Naive thymus-derived CD4-positive, alpha-beta T cell (primary cell): ENCODE measurements around the gene PRDM16. TPM values are rescaled to one million over a fixed set of nuclear protein-coding genes. Genes with fewer than 3 reads are reported as not detected.

Experiments
- ATAC-seq: fragments of 150-1000 bp; cut with Tn5 transposase; 2 replicates; pipeline ENCODE4 v1.10.0; 2021; ENCODE audit warnings: mild to moderate bottlenecking, moderate library complexity
- CTCF ChIA-PET: fragments of 350-600 bp; sonication (Branson Sonifier 250); formaldehyde crosslinking; loops from one replicate; lab custom pipeline; 2021; ENCODE audit warnings: antibody characterized with exemption; lab: Charles Lee
- POLR2A ChIA-PET: fragments of 350-600 bp; sonication (Branson Sonifier 250); formaldehyde crosslinking; loops from one replicate; lab custom pipeline; 2021; ENCODE audit warnings: antibody characterized with exemption, inconsistent platforms; lab: Charles Lee
- DNase-seq, 9 donors: peaks; one replicate each; pipeline versions ENCODE4 v3.0.0 to v3.0.0-alpha.2; 2020 to 2022; ENCODE audit warnings: mixed read lengths in 1 of 9
- H3K27ac ChIP-seq: one replicate; pipeline ENCODE4 v1.7.0; 2013; ENCODE audit warnings: mild to moderate bottlenecking, low read depth, low read length, moderate library complexity
- H3K27me3 ChIP-seq, 2 donors: one replicate each; pipeline ENCODE4 v1.7.0; 2013; ENCODE audit warnings: low read length in 2 of 2, mild to moderate bottlenecking in 2 of 2, moderate library complexity in 2 of 2; ENCODE audit not compliant: control insufficient read depth in 2 of 2, insufficient read depth in 2 of 2
- H3K36me3 ChIP-seq, 3 experiments: 1 replicate in 2 of 3; 2 replicates in 1 of 3; pipeline ENCODE4 v1.7.0; 2013; ENCODE audit warnings: low read length in 3 of 3, mild to moderate bottlenecking in 3 of 3, moderate library complexity in 1 of 3; ENCODE audit not compliant: insufficient read depth in 3 of 3, control insufficient read depth in 2 of 3
- H3K4me1 ChIP-seq, 2 donors: one replicate each; pipeline ENCODE4 v1.7.0; 2013; ENCODE audit warnings: low read length in 2 of 2, mild to moderate bottlenecking in 2 of 2, moderate library complexity in 1 of 2; ENCODE audit not compliant: control insufficient read depth in 2 of 2, insufficient read depth in 2 of 2
- H3K4me3 ChIP-seq: 2 replicates; pipeline ENCODE4 v1.7.0; 2013; ENCODE audit warnings: mild to moderate bottlenecking, low read length
- H3K9me3 ChIP-seq, 3 experiments: 1 replicate in 2 of 3; 2 replicates in 1 of 3; pipeline ENCODE4 v1.7.0; 2013; ENCODE audit warnings: low read length in 3 of 3; ENCODE audit not compliant: control insufficient read depth in 2 of 3
- H3K27ac Mint-ChIP-seq, 9 donors: one replicate each; pipeline ENCODE4 v1.8.0; 2020 to 2022; ENCODE audit warnings: mixed read lengths in 9 of 9, mild to moderate bottlenecking in 8 of 9, moderate library complexity in 5 of 9, inconsistent platforms in 2 of 9
- H3K27me3 Mint-ChIP-seq, 5 donors: one replicate each; pipeline ENCODE4 v1.8.0; 2021 to 2022; ENCODE audit warnings: mixed read lengths in 5 of 5, mild to moderate bottlenecking in 1 of 5
- H3K36me3 Mint-ChIP-seq, 5 donors: one replicate each; pipeline ENCODE4 v1.8.0; 2020 to 2022; ENCODE audit warnings: mixed read lengths in 5 of 5, mild to moderate bottlenecking in 3 of 5, inconsistent platforms in 1 of 5
- H3K4me1 Mint-ChIP-seq, 7 donors: one replicate each; pipeline ENCODE4 v1.8.0; 2020 to 2022; ENCODE audit warnings: mixed read lengths in 7 of 7, mild to moderate bottlenecking in 3 of 7, inconsistent platforms in 1 of 7
- H3K4me3 Mint-ChIP-seq, 10 donors: one replicate each; pipeline ENCODE4 v1.8.0; 2020 to 2022; ENCODE audit warnings: mild to moderate bottlenecking in 10 of 10, mixed read lengths in 10 of 10, moderate library complexity in 6 of 10, inconsistent platforms in 2 of 10
- H3K9me3 Mint-ChIP-seq, 11 donors: one replicate each; pipeline ENCODE4 v1.8.0; 2020 to 2022; ENCODE audit warnings: mixed read lengths in 11 of 11, mild to moderate bottlenecking in 4 of 11, inconsistent platforms in 1 of 11, moderate library complexity in 1 of 11
- intact Hi-C, 2 donors: fragments of 100-400 bp; cut with micrococcal nuclease; formaldehyde crosslinking; loops; one replicate each; pipeline ENCODE4 v1.15.1; 2023
- polyA plus RNA-seq, 2 donors: library from polyadenylated mRNA; unstranded; fragments of 300-500 nt; fragmentation: Illumina TruSeq; gene quantifications; one replicate each; pipeline ENCODE4 v1.2.3, GENCODE V29; 2021
- total RNA-seq, 6 experiments: library from RNA in 5 of 6; stranded (reverse) in 5 of 6; gene quantifications; 1 replicate in 5 of 6; 2 replicates in 1 of 6; pipeline ENCODE4 v1.2.3 and lab custom pipeline; 2021 to 2026

The PRDM16 gene
- total and polyA plus RNA-seq, 7 experiments from 2014 or later: 0.05 to 0.61 (median 0.36) TPM; not detected in 2

- Histone ChIP-seq H3K4me3 (no peak overlapping the region), H3K27ac (no peak overlapping the region), H3K4me1 (no peaks in the 10 kb centered on the region), H3K27me3 (no peaks in the 10 kb centered on the region), H3K9me3 (no peaks in the 10 kb centered on the region), H3K36me3 (no peaks in the 10 kb centered on the region)
- intact Hi-C loops: no loop called here
- DNase-seq (no peak), ATAC-seq (peak; percentile 19)
- H3K4me3 Mint-ChIP-seq: no peak overlapping the region
- no peaks in the 10 kb centered on the region for H3K4me1 Mint-ChIP-seq
- H3K27ac Mint-ChIP-seq: no peak overlapping the region
- H3K36me3 Mint-ChIP-seq: no peaks in the 10 kb centered on the region
- ChIA-PET CTCF (no interaction called here), POLR2A (no interaction called here)
- H3K27me3 Mint-ChIP-seq: peaks cover 0 to 5% (median 0%) of the 10 kb centered on the region in 5 donors
- peaks cover 0 to 9% (median 0%) of the 10 kb centered on the region in 11 donors for H3K9me3 Mint-ChIP-seq
Observed at GRCh38 chr1:3146458-3146857, 77.5 kb downstream of the PRDM16 start.

GRCh38 chr1:3146907-3147306 lies 77.9 kb downstream of the PRDM16 start:
- H3K27ac Mint-ChIP-seq: no peak overlapping the region
- no peaks in the 10 kb centered on the region for H3K36me3 Mint-ChIP-seq
- no peak for ATAC-seq
- H3K27me3 ChIP-seq: no peaks in the 10 kb centered on the region
- no peak for DNase-seq
- H3K4me1 Mint-ChIP-seq: no peaks in the 10 kb centered on the region
- intact Hi-C loops: no loop called here
- H3K9me3 Mint-ChIP-seq: peaks cover 0 to 9% (median 0%) of the 10 kb centered on the region in 11 donors
- POLR2A ChIA-PET: no interaction called here
- H3K27me3 Mint-ChIP-seq: peaks cover 0 to 5% (median 0%) of the 10 kb centered on the region in 5 donors
- no peaks in the 10 kb centered on the region for H3K9me3 ChIP-seq
- H3K4me3 Mint-ChIP-seq: no peak overlapping the region
- H3K4me3 ChIP-seq: no peak overlapping the region
- H3K4me1 ChIP-seq: no peaks in the 10 kb centered on the region
- CTCF ChIA-PET: no interaction called here
- no peaks in the 10 kb centered on the region for H3K36me3 ChIP-seq
- H3K27ac ChIP-seq: no peak overlapping the region

GRCh38 chr1:3148171-3148570 lies 79.2 kb downstream of the PRDM16 start:
- Mint-ChIP-seq H3K4me3 (no peak overlapping the region), H3K27ac (no peak overlapping the region), H3K27me3 (peaks cover 0 to 6% (median 5%) of the 10 kb centered on the region in 5 donors), H3K9me3 (peaks cover 0 to 9% (median 0%) of the 10 kb centered on the region in 11 donors), H3K4me1 (no peaks in the 10 kb centered on the region), H3K36me3 (no peaks in the 10 kb centered on the region)
- no peaks in the 10 kb centered on the region for H3K4me1 ChIP-seq
- ATAC-seq (no peak), DNase-seq (no peak)
- H3K9me3 ChIP-seq: no peaks in the 10 kb centered on the region
- intact Hi-C loops: no loop called here
- ChIA-PET CTCF (no interaction called here), POLR2A (no interaction called here)
- H3K36me3 ChIP-seq: no peaks in the 10 kb centered on the region
- no peaks in the 10 kb centered on the region for H3K27me3 ChIP-seq
- H3K4me3 ChIP-seq: no peak overlapping the region
- H3K27ac ChIP-seq: no peak overlapping the region

- CTCF ChIA-PET: no interaction called here
- ATAC-seq (no peak), DNase-seq (no peak)
- H3K36me3 ChIP-seq: no peaks in the 10 kb centered on the region
- no peaks in the 10 kb centered on the region for H3K27me3 ChIP-seq
- H3K4me1 ChIP-seq: no peaks in the 10 kb centered on the region
- H3K4me3 ChIP-seq: no peak overlapping the region
- H3K27ac Mint-ChIP-seq: no peak overlapping the region
- H3K4me3 Mint-ChIP-seq: no peak overlapping the region
- peaks cover 0 to 6% (median 5%) of the 10 kb centered on the region in 5 donors for H3K27me3 Mint-ChIP-seq
- intact Hi-C loops: no loop called here
- H3K4me1 Mint-ChIP-seq: no peaks in the 10 kb centered on the region
- no peaks in the 10 kb centered on the region for H3K36me3 Mint-ChIP-seq
- POLR2A ChIA-PET: interaction anchor here (0.5 kb wide), 1 partner anchor 25 kb away, joined by 3 read pairs; no protein-coding TSS in a partner anchor
- H3K9me3 Mint-ChIP-seq: peaks cover 0 to 9% (median 0%) of the 10 kb centered on the region in 11 donors
- H3K9me3 ChIP-seq: no peaks in the 10 kb centered on the region
- H3K27ac ChIP-seq: no peak overlapping the region
Observed at GRCh38 chr1:3149277-3149676, 80.3 kb downstream of the PRDM16 start.

GRCh38 chr1:3151456-3151855 lies 82.5 kb downstream of the PRDM16 start:
- Mint-ChIP-seq H3K4me1 (no peaks in the 10 kb centered on the region), H3K27ac (no peak overlapping the region)
- POLR2A ChIA-PET: no interaction called here

GRCh38 chr1:3152143-3152542 lies 83.1 kb downstream of the PRDM16 start:
- no peaks in the 10 kb centered on the region for H3K4me1 ChIP-seq
- no peaks in the 10 kb centered on the region for H3K36me3 ChIP-seq
- no peaks in the 10 kb centered on the region for H3K9me3 Mint-ChIP-seq
- CTCF ChIA-PET: no interaction called here
- ATAC-seq: no peak
- H3K9me3 ChIP-seq: no peaks in the 10 kb centered on the region
- peaks cover 0 to 3% of the 10 kb centered on the region in 2 donors for H3K27me3 ChIP-seq
- no peak overlapping the region for H3K4me3 Mint-ChIP-seq
- no peak overlapping the region for H3K27ac ChIP-seq
- H3K27ac Mint-ChIP-seq: no peak overlapping the region
- no peak overlapping the region for H3K4me3 ChIP-seq
- peaks cover 11 to 28% (median 17%) of the 10 kb centered on the region in 5 donors for H3K27me3 Mint-ChIP-seq
- intact Hi-C loops: no loop called here
- POLR2A ChIA-PET: no interaction called here
- no peaks in the 10 kb centered on the region for H3K4me1 Mint-ChIP-seq
- no peak for DNase-seq
- no peaks in the 10 kb centered on the region for H3K36me3 Mint-ChIP-seq

More at GRCh38 chr1:3151456-3151855, 82.5 kb downstream of the PRDM16 start:
- no peaks in the 10 kb centered on the region for H3K4me1 ChIP-seq
- H3K36me3 Mint-ChIP-seq: no peaks in the 10 kb centered on the region
- DNase-seq: no peak
- intact Hi-C loops: no loop called here
- no peak overlapping the region for H3K4me3 Mint-ChIP-seq
- peaks cover 0 to 6% (median 0%) of the 10 kb centered on the region in 11 donors for H3K9me3 Mint-ChIP-seq
- CTCF ChIA-PET: no interaction called here
- H3K27me3 Mint-ChIP-seq: peaks cover 11 to 25% (median 16%) of the 10 kb centered on the region in 5 donors
- no peak overlapping the region for H3K4me3 ChIP-seq
- ATAC-seq: no peak
- no peak overlapping the region for H3K27ac ChIP-seq
- peaks cover 0 to 3% of the 10 kb centered on the region in 2 donors for H3K27me3 ChIP-seq
- H3K36me3 ChIP-seq: no peaks in the 10 kb centered on the region
- H3K9me3 ChIP-seq: no peaks in the 10 kb centered on the region

- Histone ChIP-seq H3K27me3 (peaks cover 0 to 3% of the 10 kb centered on the region in 2 donors), H3K27ac (no peak overlapping the region), H3K9me3 (no peaks in the 10 kb centered on the region), H3K36me3 (no peaks in the 10 kb centered on the region), H3K4me1 (no peaks in the 10 kb centered on the region), H3K4me3 (no peak overlapping the region)
- Mint-ChIP-seq H3K9me3 (no peaks in the 10 kb centered on the region), H3K4me3 (no peak overlapping the region), H3K27me3 (peaks cover 20 to 28% (median 21%) of the 10 kb centered on the region in 5 donors), H3K4me1 (no peaks in the 10 kb centered on the region), H3K27ac (no peak overlapping the region), H3K36me3 (no peaks in the 10 kb centered on the region)
- POLR2A ChIA-PET: no interaction called here
- DNase-seq (no peak), ATAC-seq (no peak)
- intact Hi-C loops: no loop called here
- CTCF ChIA-PET: no interaction called here
Observed at GRCh38 chr1:3153197-3153596, 84.2 kb downstream of the PRDM16 start.
